ENCODE data around the gene CCDC81. TPM values are rescaled to one million over a fixed set of nuclear protein-coding genes. Genes with fewer than 3 reads are reported as not detected.

Gene CCDC81
- total RNA-seq, 2 donors from 2014 or later, result 33.3 to 34.0 TPM

DNA sequence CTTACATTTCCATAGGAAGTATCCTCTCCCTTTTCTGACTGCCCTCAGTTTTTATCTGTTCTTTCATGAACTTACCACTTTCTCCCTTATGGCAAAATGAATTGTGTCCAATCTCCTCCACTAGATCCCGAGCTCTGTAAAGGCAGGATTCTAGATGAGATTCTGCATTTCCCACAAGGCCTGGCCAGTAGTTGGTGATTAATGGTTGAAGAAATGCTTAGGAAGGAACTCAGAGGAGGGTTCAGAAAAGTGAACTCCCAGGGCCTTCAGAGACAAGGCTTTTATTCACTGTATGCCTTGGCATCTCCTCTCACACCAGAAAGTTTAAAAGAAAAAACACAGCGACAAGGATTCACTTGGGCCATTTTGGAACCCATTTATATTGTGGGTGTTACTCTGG, 66.2 kb downstream of the CCDC81 start:
- H3K27ac Mint-ChIP-seq, result no peak overlapping the region
- H3K4me1 Mint-ChIP-seq, result peaks cover 11% of the 10 kb centered on the region
- H3K4me3 Mint-ChIP-seq, result no peak overlapping the region
- no peaks in the 10 kb centered on the region for H3K9me3 ChIP-seq (ENCODE audit: control insufficient read depth, low read length)
- WGBS, 2 experiments (ENCODE audit: insufficient coverage in 1 of 2, insufficient read length in 1 of 2), result 96% methylated on average over 2 of the region's 2 CpGs; no CpG with 5 or more reads in 1 of the 2 experiments
- H3K4me3 ChIP-seq (ENCODE audit: low read length), result no peak overlapping the region
- no peaks in the 10 kb centered on the region for H3K9me3 Mint-ChIP-seq
- H3K36me3 Mint-ChIP-seq (ENCODE audit: low read depth), result peaks cover 34% of the 10 kb centered on the region
- H3K9ac ChIP-seq (ENCODE audit: extremely low read depth, low read length, poor library complexity, severe bottlenecking), result no peak overlapping the region
- TF ChIP-seq, protein P1, sequence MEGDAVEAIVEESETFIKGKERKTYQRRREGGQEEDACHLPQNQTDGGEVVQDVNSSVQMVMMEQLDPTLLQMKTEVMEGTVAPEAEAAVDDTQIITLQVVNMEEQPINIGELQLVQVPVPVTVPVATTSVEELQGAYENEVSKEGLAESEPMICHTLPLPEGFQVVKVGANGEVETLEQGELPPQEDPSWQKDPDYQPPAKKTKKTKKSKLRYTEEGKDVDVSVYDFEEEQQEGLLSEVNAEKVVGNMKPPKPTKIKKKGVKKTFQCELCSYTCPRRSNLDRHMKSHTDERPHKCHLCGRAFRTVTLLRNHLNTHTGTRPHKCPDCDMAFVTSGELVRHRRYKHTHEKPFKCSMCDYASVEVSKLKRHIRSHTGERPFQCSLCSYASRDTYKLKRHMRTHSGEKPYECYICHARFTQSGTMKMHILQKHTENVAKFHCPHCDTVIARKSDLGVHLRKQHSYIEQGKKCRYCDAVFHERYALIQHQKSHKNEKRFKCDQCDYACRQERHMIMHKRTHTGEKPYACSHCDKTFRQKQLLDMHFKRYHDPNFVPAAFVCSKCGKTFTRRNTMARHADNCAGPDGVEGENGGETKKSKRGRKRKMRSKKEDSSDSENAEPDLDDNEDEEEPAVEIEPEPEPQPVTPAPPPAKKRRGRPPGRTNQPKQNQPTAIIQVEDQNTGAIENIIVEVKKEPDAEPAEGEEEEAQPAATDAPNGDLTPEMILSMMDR (conservative IDR thresholded peaks at IDR 0.05), result no peak
- no peak overlapping the region for H3K27ac ChIP-seq (ENCODE audit: low read depth, low read length)
- H3K4me1 ChIP-seq (ENCODE audit: control insufficient read depth, insufficient read depth, low read length), result no peaks in the 10 kb centered on the region
- no peak for DNase-seq
- peaks cover 72% of the 10 kb centered on the region for H3K36me3 ChIP-seq (ENCODE audit: control insufficient read depth, insufficient read depth, low read length)
- H3K27me3 Mint-ChIP-seq (ENCODE audit: insufficient read depth), result no peaks in the 10 kb centered on the region
- no peaks in the 10 kb centered on the region for H3K27me3 ChIP-seq (ENCODE audit: control insufficient read depth, insufficient read depth, low read length, poor library complexity, severe bottlenecking)

DNA sequence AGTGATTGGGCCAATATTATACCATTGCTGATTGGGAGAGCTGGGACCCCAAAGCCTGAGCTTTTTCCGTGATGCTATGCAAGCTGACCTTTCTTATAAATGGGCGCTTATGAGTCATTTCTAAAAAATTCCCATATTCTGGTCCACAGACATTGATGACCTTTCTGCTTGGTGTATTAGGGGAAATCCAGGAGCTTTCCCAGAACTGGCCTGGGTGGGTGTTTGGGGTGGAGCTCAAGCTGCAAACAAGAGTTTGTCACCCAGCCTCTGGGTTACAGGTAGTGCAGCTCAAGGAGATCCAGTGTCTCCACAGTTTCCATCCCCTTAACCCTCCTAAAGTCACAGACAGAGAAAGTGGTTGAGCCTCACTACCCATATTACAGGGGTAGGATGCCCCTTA, 67.7 kb downstream of the CCDC81 start:
- no peaks in the 10 kb centered on the region for H3K4me1 ChIP-seq (ENCODE audit: control insufficient read depth, insufficient read depth, low read length)
- Mint-ChIP-seq H3K4me1 (peaks cover 11% of the 10 kb centered on the region), H3K36me3 (ENCODE audit: low read depth) (peaks cover 42% of the 10 kb centered on the region), H3K27ac (no peak overlapping the region), H3K27me3 (ENCODE audit: insufficient read depth) (no peaks in the 10 kb centered on the region), H3K4me3 (no peak overlapping the region), H3K9me3 (no peaks in the 10 kb centered on the region)
- no peaks in the 10 kb centered on the region for H3K9me3 ChIP-seq (ENCODE audit: control insufficient read depth, low read length)
- peaks cover 75% of the 10 kb centered on the region for H3K36me3 ChIP-seq (ENCODE audit: control insufficient read depth, insufficient read depth, low read length)
- 100% methylated on average over 2 of the region's 2 CpGs; no CpG with 5 or more reads in 1 of the 2 experiments for WGBS, 2 experiments (ENCODE audit: insufficient coverage in 1 of 2, insufficient read length in 1 of 2)
- no peak overlapping the region for H3K27ac ChIP-seq (ENCODE audit: low read depth, low read length)
- no peak overlapping the region for H3K9ac ChIP-seq (ENCODE audit: extremely low read depth, low read length, poor library complexity, severe bottlenecking)
- TF ChIP-seq, protein P1 (conservative IDR thresholded peaks at IDR 0.05), result no peak
- H3K27me3 ChIP-seq (ENCODE audit: control insufficient read depth, insufficient read depth, low read length, poor library complexity, severe bottlenecking), result no peaks in the 10 kb centered on the region
- no peak overlapping the region for H3K4me3 ChIP-seq (ENCODE audit: low read length)
- no peak for DNase-seq

DNA sequence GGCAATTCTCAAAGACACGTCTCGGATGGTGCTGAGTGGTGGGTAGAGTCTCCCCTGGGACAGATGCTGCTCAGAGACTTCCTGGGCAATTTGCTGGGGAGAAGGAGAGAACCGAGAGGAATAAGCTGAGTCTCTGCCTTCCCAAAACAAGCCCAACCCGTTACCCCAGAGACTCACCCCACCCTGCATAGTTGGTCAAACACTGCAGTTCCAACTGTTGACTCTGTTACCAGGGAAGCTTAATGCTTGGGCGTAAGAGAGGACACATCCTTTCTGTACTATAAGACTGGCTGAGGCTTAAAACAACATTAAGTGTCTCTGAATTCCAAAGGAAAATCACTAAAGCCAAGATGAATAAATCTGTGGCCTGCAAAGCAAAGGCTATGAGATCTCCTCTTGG, 68.1 kb downstream of the CCDC81 start:
- no peak overlapping the region for H3K27ac ChIP-seq (ENCODE audit: low read depth, low read length)
- DNase-seq, result no peak
- no peaks in the 10 kb centered on the region for H3K27me3 Mint-ChIP-seq (ENCODE audit: insufficient read depth)
- H3K4me1 ChIP-seq (ENCODE audit: control insufficient read depth, insufficient read depth, low read length), result no peaks in the 10 kb centered on the region
- no peak overlapping the region for H3K4me3 ChIP-seq (ENCODE audit: low read length)
- H3K27me3 ChIP-seq (ENCODE audit: control insufficient read depth, insufficient read depth, low read length, poor library complexity, severe bottlenecking), result no peaks in the 10 kb centered on the region
- H3K9me3 ChIP-seq (ENCODE audit: control insufficient read depth, low read length), result no peaks in the 10 kb centered on the region
- TF ChIP-seq, protein P1 (conservative IDR thresholded peaks at IDR 0.05), result no peak
- no peak overlapping the region for H3K27ac Mint-ChIP-seq
- no peaks in the 10 kb centered on the region for H3K9me3 Mint-ChIP-seq
- no peak overlapping the region for H3K9ac ChIP-seq (ENCODE audit: extremely low read depth, low read length, poor library complexity, severe bottlenecking)
- peaks cover 75% of the 10 kb centered on the region for H3K36me3 ChIP-seq (ENCODE audit: control insufficient read depth, insufficient read depth, low read length)
- H3K36me3 Mint-ChIP-seq (ENCODE audit: low read depth), result peaks cover 39% of the 10 kb centered on the region
- H3K4me3 Mint-ChIP-seq, result no peak overlapping the region
- WGBS, 2 experiments (ENCODE audit: insufficient coverage in 1 of 2, insufficient read length in 1 of 2), result 90 to 94% methylated on average over 5 of the region's 5 CpGs
- peaks cover 8% of the 10 kb centered on the region for H3K4me1 Mint-ChIP-seq
